Astrocyte of the cerebellum (primary cell): Measurements from ENCODE around the gene CATSPERZ.

Experiments used
- DNase-seq: peaks from one replicate; pipeline ENCODE4 v3.0.0-alpha.2; 2011; ENCODE audit warnings: low read depth
- H3K4me3 ChIP-seq: 2 replicates; pipeline ENCODE4 v1.5.1; 2011; ENCODE audit warnings: mild to moderate bottlenecking, low read depth, low read length, moderate library complexity
- CTCF ChIP-seq: IDR thresholded peaks from 2 replicates; pipeline ENCODE4 v1.5.1; 2012; ENCODE audit warnings: low read length, low read depth, moderate library complexity, mild to moderate bottlenecking; ENCODE audit errors: missing control alignments
- in situ Hi-C: cut with HindIII; loops from 2 replicates; pipeline ENCODE4 v1.10.0; 2017; ENCODE audit warnings: low sequenced_read_pairs

The CATSPERZ gene

GRCh38 chr11:64330888-64331287 lies 30.7 kb downstream of the CATSPERZ start:
- no peak for TF ChIP-seq CTCF
- in situ Hi-C loops = no loop called here
- no peak overlapping the region for H3K4me3 ChIP-seq
- DNase-seq = no peak

- H3K4me3 ChIP-seq = no peak overlapping the region
- peak; percentile 37 for DNase-seq
- in situ Hi-C loops = no loop called here
- peak; percentile 64 for TF ChIP-seq CTCF
These were observed 31.6 kb downstream of the CATSPERZ start for GRCh38 chr11:64331569-64332371.

- no peak for TF ChIP-seq CTCF
- DNase-seq = no peak
- no peak overlapping the region for H3K4me3 ChIP-seq
- in situ Hi-C loops = no loop called here
These were observed 33.4 kb downstream of the CATSPERZ start for GRCh38 chr11:64333556-64333955.

- no peak for TF ChIP-seq CTCF
- in situ Hi-C loops = no loop called here
- H3K4me3 ChIP-seq = no peak overlapping the region
- DNase-seq = peak; percentile 48
These were observed 34.9 kb downstream of the CATSPERZ start for GRCh38 chr11:64334764-64335735.

- no peak for TF ChIP-seq CTCF
- no peak overlapping the region for H3K4me3 ChIP-seq
- DNase-seq = no peak
- in situ Hi-C loops = no loop called here
These were observed 37.5 kb downstream of the CATSPERZ start for GRCh38 chr11:64337538-64338249.

GRCh38 chr11:64338716-64339115 lies 38.6 kb downstream of the CATSPERZ start:
- no peak overlapping the region for H3K4me3 ChIP-seq
- no peak for TF ChIP-seq CTCF
- in situ Hi-C loops = no loop called here
- DNase-seq = no peak
